ENCODE results near the gene ANO10.
"Not testable (repeated sequence)": the region's sequence is repeated elsewhere in the genome, so short reads cannot be mapped to it uniquely, and the experiment has no call there.

Gene ANO10

GRCh38 chr3:43629257-43629656, 7.4 kb upstream of the ANO10 start:
- no peak for DNase-seq (ENCODE audit: low read depth)

GRCh38 chr3:43627360-43627759, 5.5 kb upstream of the ANO10 start:
- DNase-seq (ENCODE audit: low read depth), result no peak

- DNase-seq (ENCODE audit: low read depth), result no peak
Observed at GRCh38 chr3:43624619-43625305, 3.0 kb upstream of the ANO10 start.

- no peak for DNase-seq (ENCODE audit: low read depth)
Observed at GRCh38 chr3:43620831-43621655, 768 bp downstream of the ANO10 start.

- no peak for DNase-seq (ENCODE audit: low read depth)
Observed at GRCh38 chr3:43619588-43619987, 2.2 kb downstream of the ANO10 start.

GRCh38 chr3:43618142-43618541, 3.7 kb downstream of the ANO10 start:
- DNase-seq (ENCODE audit: low read depth), result no peak

GRCh38 chr3:43616034-43616433, 5.8 kb downstream of the ANO10 start:
- no peak for DNase-seq (ENCODE audit: low read depth)

GRCh38 chr3:43615133-43615532, 6.7 kb downstream of the ANO10 start:
- no peak for DNase-seq (ENCODE audit: low read depth)

GRCh38 chr3:43613976-43614375, 7.8 kb downstream of the ANO10 start:
- DNase-seq (ENCODE audit: low read depth), result no peak

- DNase-seq (ENCODE audit: low read depth), result no peak
Observed at GRCh38 chr3:43612419-43612818, 9.4 kb downstream of the ANO10 start.

GRCh38 chr3:43609406-43609805, 12.4 kb downstream of the ANO10 start:
- DNase-seq (ENCODE audit: low read depth), result no peak

GRCh38 chr3:43608751-43609150, 13.1 kb downstream of the ANO10 start:
- no peak for DNase-seq (ENCODE audit: low read depth)

GRCh38 chr3:43606284-43606683, 15.5 kb downstream of the ANO10 start:
- no peak for DNase-seq (ENCODE audit: low read depth)

GRCh38 chr3:43599959-43600358, 21.9 kb downstream of the ANO10 start:
- not testable (repeated sequence) for DNase-seq (ENCODE audit: low read depth)

- no peak for DNase-seq (ENCODE audit: low read depth)
Observed at GRCh38 chr3:43597961-43598360, 23.9 kb downstream of the ANO10 start.

GRCh38 chr3:43596178-43596577, 25.6 kb downstream of the ANO10 start:
- DNase-seq (ENCODE audit: low read depth), result not testable (repeated sequence)

- DNase-seq (ENCODE audit: low read depth), result not testable (repeated sequence)
Observed at GRCh38 chr3:43595280-43595679, 26.5 kb downstream of the ANO10 start.

- DNase-seq (ENCODE audit: low read depth), result not testable (repeated sequence)
Observed at GRCh38 chr3:43593588-43593987, 28.2 kb downstream of the ANO10 start.

- DNase-seq (ENCODE audit: low read depth), result not testable (repeated sequence)
Observed at GRCh38 chr3:43591866-43592265, 29.9 kb downstream of the ANO10 start.

GRCh38 chr3:43587303-43587702, 34.5 kb downstream of the ANO10 start:
- DNase-seq (ENCODE audit: low read depth), result no peak

GRCh38 chr3:43584043-43584826, 37.6 kb downstream of the ANO10 start:
- DNase-seq (ENCODE audit: low read depth), result no peak

- DNase-seq (ENCODE audit: low read depth), result no peak
Observed at GRCh38 chr3:43583481-43583880, 38.3 kb downstream of the ANO10 start.

- DNase-seq (ENCODE audit: low read depth), result no peak
Observed at GRCh38 chr3:43582866-43583265, 38.9 kb downstream of the ANO10 start.
